HCT116 (cell line): ENCODE measurements around the gene C11orf91. TPM values are rescaled to one million over a fixed set of nuclear protein-coding genes. Genes with fewer than 3 reads are reported as not detected.

Source experiments
- ATAC-seq: fragments of 200-7000 bp; cut with Tn5 transposase; 2 replicates; pipeline ENCODE4 v1.9.1; 2020; ENCODE audit warnings: mild to moderate bottlenecking, moderate library complexity
- BruUV-seq: library from RNA; stranded (reverse); fragments of 400-500 nt; replicated peaks from 2 replicates; lab custom pipeline; 2021; lab: Mats Ljungman, UMichigan
- CTCF ChIA-PET: fragments of 300-600 bp; sonication (Branson Sonifier 250); formaldehyde crosslinking; loops from one replicate; lab custom pipeline; 2021; ENCODE audit warnings: antibody characterized with exemption; lab: Charles Lee
- POLR2A ChIA-PET: fragments of 300-600, 350-600 bp; sonication (Branson Sonifier 250); formaldehyde crosslinking; loops from one replicate; lab custom pipeline; 2021; ENCODE audit warnings: antibody characterized with exemption; lab: Charles Lee
- RAD21 ChIA-PET, 2 experiments: fragments of 300-600 bp; sonication (Branson Sonifier 250); formaldehyde crosslinking; loops; one replicate each; lab custom pipeline; 2023; ENCODE audit warnings: low total read pairs in 2 of 2; ENCODE audit not compliant: uncharacterized antibody in 2 of 2, unreplicated experiment in 2 of 2, low non-redundant PET in 1 of 2; lab: Charles Lee
- DNase-seq: peaks from one replicate; pipeline ENCODE4 v3.0.0-alpha.2; 2010; ENCODE audit warnings: low read depth, low spot score
- H2AFZ ChIP-seq: fragments of 200-600 bp; shearing (Covaris generic), sonication (generic); 2 replicates; pipeline ENCODE4 v1.6.1; 2017; ENCODE audit warnings: low read depth, mixed run types, mixed read lengths, antibody characterized with exemption, low read length; ENCODE audit not compliant: poor library complexity, severe bottlenecking
- H3K27ac ChIP-seq: 2 replicates; pipeline ENCODE4 v1.5.1; 2012; ENCODE audit warnings: low read depth, low read length
- H3K27me3 ChIP-seq: fragments of 200-600 bp; sonication (generic); 2 replicates; pipeline ENCODE4 v1.6.1; 2016; ENCODE audit warnings: mixed run types, low read length, mixed read lengths; ENCODE audit not compliant: insufficient read depth
- H3K36me3 ChIP-seq, 2 experiments: fragments of 200-500 bp in 1 of 2; fragments of 200-600 bp in 1 of 2; sonication (Bioruptor generic) in 1 of 2; sonication (generic) in 1 of 2; 2 replicates each; pipeline versions ENCODE4 v1.5.1 to v1.6.1; 2014 to 2016; ENCODE audit warnings: low read length in 2 of 2, inconsistent platforms in 1 of 2, mixed read lengths in 1 of 2, mixed run types in 1 of 2; ENCODE audit not compliant: insufficient read depth in 2 of 2, control insufficient read depth in 1 of 2
- H3K4me1 ChIP-seq, 2 experiments: fragments of 200-600 bp in 1 of 2; sonication (generic) in 1 of 2; 2 replicates each; pipeline versions ENCODE4 v1.5.1 to v1.6.1; 2012 to 2017; ENCODE audit warnings: low read length in 2 of 2, inconsistent platforms in 1 of 2, mild to moderate bottlenecking in 1 of 2, mixed read lengths in 1 of 2, mixed run types in 1 of 2, moderate library complexity in 1 of 2; ENCODE audit not compliant: insufficient read depth in 2 of 2, control insufficient read depth in 1 of 2
- H3K4me2 ChIP-seq: fragments of 200-600 bp; sonication (generic); 2 replicates; pipeline ENCODE4 v1.6.1; 2017; ENCODE audit warnings: mixed run types, low read length, mixed read lengths
- H3K4me3 ChIP-seq, 2 experiments: fragments of 200-600 bp in 1 of 2; sonication (generic) in 1 of 2; replicated peaks in 1 of 2; 2 replicates each; pipeline ENCODE4 v1.5.1; 2011 to 2016; ENCODE audit warnings: low read length in 2 of 2, control low read depth in 1 of 2, low read depth in 1 of 2, mild to moderate bottlenecking in 1 of 2, mixed read lengths in 1 of 2, mixed run types in 1 of 2
- H3K79me2 ChIP-seq: fragments of 200-600 bp; sonication (generic); 2 replicates; pipeline ENCODE4 v1.6.1; 2017; ENCODE audit warnings: mild to moderate bottlenecking, mixed run types, low read length, moderate library complexity, mixed read lengths; ENCODE audit not compliant: insufficient read depth
- H3K9ac ChIP-seq: fragments of 200-600 bp; sonication (generic); 2 replicates; pipeline ENCODE4 v1.6.1; 2016; ENCODE audit warnings: low read length, mixed read lengths
- H3K9me2 ChIP-seq: fragments of 200-600 bp; sonication (generic), shearing (Covaris generic); 2 replicates; pipeline ENCODE4 v1.6.1; 2017; ENCODE audit warnings: mixed run types, mild to moderate bottlenecking, moderate library complexity; ENCODE audit not compliant: insufficient read depth
- H3K9me3 ChIP-seq, 2 experiments: fragments of 200-500 bp in 1 of 2; fragments of 200-600 bp in 1 of 2; sonication (Bioruptor generic) in 1 of 2; sonication (generic) in 1 of 2; 2 replicates each; pipeline ENCODE4 v1.6.1; 2014 to 2017; ENCODE audit warnings: low read length in 2 of 2, mixed read lengths in 2 of 2, inconsistent platforms in 1 of 2, low read depth in 1 of 2, mild to moderate bottlenecking in 1 of 2, mixed run types in 1 of 2, moderate library complexity in 1 of 2; ENCODE audit not compliant: control insufficient read depth in 1 of 2, insufficient read depth in 1 of 2
- H4K20me1 ChIP-seq: fragments of 200-600 bp; sonication (generic), shearing (Covaris generic); 2 replicates; pipeline ENCODE4 v1.6.1; 2017; ENCODE audit warnings: mixed run types, mild to moderate bottlenecking, moderate library complexity; ENCODE audit not compliant: insufficient read depth
- ATF3 ChIP-seq: IDR thresholded peaks from 2 replicates; pipeline ENCODE4 v1.6.1; 2012
- CEBPB ChIP-seq: IDR thresholded peaks from 2 replicates; pipeline ENCODE4 v1.6.1; 2012; ENCODE audit warnings: low read depth
- CTCF ChIP-seq, 3 experiments: fragments of 200-600 bp in 1 of 3; sonication (generic) in 1 of 3; IDR thresholded peaks in 2 of 3; conservative IDR thresholded peaks in 1 of 3; 2 replicates each; pipeline ENCODE4 v1.5.1; 2012 to 2017; ENCODE audit warnings: low read depth in 2 of 3, low read length in 2 of 3, antibody characterized with exemption in 1 of 3, borderline replicate concordance in 1 of 3, control low read depth in 1 of 3, mild to moderate bottlenecking in 1 of 3, mixed read lengths in 1 of 3, mixed run types in 1 of 3, moderate library complexity in 1 of 3; ENCODE audit not compliant: insufficient read depth in 1 of 3
- EGR1 ChIP-seq: IDR thresholded peaks from 2 replicates; pipeline ENCODE4 v1.6.1; 2012; ENCODE audit warnings: low read depth
- ELF1 ChIP-seq: IDR thresholded peaks from 2 replicates; pipeline ENCODE4 v1.6.1; 2012; ENCODE audit warnings: low read depth, borderline replicate concordance
- EZH2 ChIP-seq: fragments of 200-600 bp; sonication (generic); IDR thresholded peaks from 2 replicates; pipeline ENCODE4 v1.6.1; 2017; ENCODE audit warnings: antibody characterized with exemption, mixed run types
- FOSL1 ChIP-seq: IDR thresholded peaks from 2 replicates; pipeline ENCODE4 v1.6.1; 2012; ENCODE audit warnings: low read depth
- JUND ChIP-seq: IDR thresholded peaks from 2 replicates; pipeline ENCODE4 v1.6.1; 2012
- RAD21 ChIP-seq: IDR thresholded peaks from 2 replicates; pipeline ENCODE4 v1.6.1; 2012; ENCODE audit warnings: low read depth, mild to moderate bottlenecking
- SIN3A ChIP-seq: IDR thresholded peaks from 2 replicates; pipeline ENCODE4 v1.6.1; 2012; ENCODE audit warnings: low read depth
- TCF7L2 ChIP-seq: IDR thresholded peaks from 2 replicates; pipeline ENCODE4 v1.7.0; 2011; ENCODE audit warnings: borderline replicate concordance, inconsistent platforms; ENCODE audit not compliant: insufficient read depth, insufficient read length; ENCODE audit errors: extremely low read depth
- YY1 ChIP-seq: IDR thresholded peaks from 2 replicates; pipeline ENCODE4 v1.6.1; 2011; ENCODE audit warnings: low read length, low read depth, moderate library complexity, mild to moderate bottlenecking; ENCODE audit not compliant: insufficient replicate concordance; ENCODE audit errors: extremely low read depth
- ZBTB33 ChIP-seq: IDR thresholded peaks from 2 replicates; pipeline ENCODE4 v1.6.1; 2011; ENCODE audit warnings: mild to moderate bottlenecking, low read length, moderate library complexity; ENCODE audit not compliant: insufficient replicate concordance; ENCODE audit errors: extremely low read depth
- ZFX ChIP-seq: fragments of 450-650 bp; IDR thresholded peaks from 2 replicates; pipeline ENCODE4 v1.6.1; 2017
- intact Hi-C: fragments of 100-400 bp; cut with micrococcal nuclease; formaldehyde crosslinking; loops from 2 replicates; pipeline ENCODE4 v1.10.0; 2022
- total RNA-seq: library from RNA; stranded (reverse); gene quantifications from one replicate; pipeline ENCODE4 v1.2.1, GENCODE V29; 2021; ENCODE audit not compliant: unreplicated experiment

The C11orf91 gene
- total RNA-seq, 1 experiment from 2014 or later: 0.54 TPM

- TF ChIP-seq CTCF (IDR thresholded peaks at IDR 0.05 in 2 of 3, conservative IDR thresholded peaks at IDR 0.05 in 1 of 3; ENCODE audit: borderline replicate concordance in 1 of 3, insufficient read depth in 1 of 3, low read depth in 2 of 3, low read length in 2 of 3): no peak
- no peak for TF ChIP-seq FOSL1
- TF ChIP-seq ZFX: no peak
Measured at GRCh38 chr11:33719587-33719986, 19.0 kb upstream of the C11orf91 start (continued).

GRCh38 chr11:33718440-33718839 is 17.8 kb upstream of the C11orf91 start:
- H3K4me3 ChIP-seq: no peak overlapping the region
- H3K27ac ChIP-seq: no peak overlapping the region
- H3K79me2 ChIP-seq: peaks cover 63% of the 10 kb centered on the region
- RAD21 ChIA-PET: no interaction called here
- ATAC-seq (no peak), DNase-seq (no peak)
- TF ChIP-seq CEBPB: no peak
- TF ChIP-seq CTCF (IDR thresholded peaks at IDR 0.05 in 2 of 3, conservative IDR thresholded peaks at IDR 0.05 in 1 of 3; ENCODE audit: borderline replicate concordance in 1 of 3, insufficient read depth in 1 of 3, low read depth in 2 of 3, low read length in 2 of 3): no peak
- TF ChIP-seq ATF3: no peak
- TF ChIP-seq SIN3A: no peak
- TF ChIP-seq JUND: no peak
- no peak for TF ChIP-seq EGR1
- no peak for TF ChIP-seq RAD21
- TF ChIP-seq YY1: no peak
- no peak for TF ChIP-seq ZBTB33
- no peak for TF ChIP-seq TCF7L2
- TF ChIP-seq EZH2: no peak
- TF ChIP-seq FOSL1: no peak
- no peak for TF ChIP-seq ELF1
- intact Hi-C loops: no loop called here
- no peaks in the 10 kb centered on the region for H3K9me3 ChIP-seq
- peaks cover 3% of the 10 kb centered on the region; the same call in 1 of the 2 replicates for H4K20me1 ChIP-seq
- H3K36me3 ChIP-seq: peaks cover 12 to 22% of the 10 kb centered on the region in 2 experiments; a peak in 3 of 4 replicates
- no peak overlapping the region for H3K9ac ChIP-seq
- CTCF ChIA-PET: no interaction called here
- H2AFZ ChIP-seq: no peak overlapping the region
- no TSS peak for BruUV-seq
- peaks cover 9 to 21% of the 10 kb centered on the region in 2 experiments for H3K4me1 ChIP-seq
- POLR2A ChIA-PET: interaction anchor here (0.9 to 1.2 kb wide), 2 partner anchors 9 to 18 kb away, joined by 3 to 5 read pairs; partner anchors contain the start of gene CD59
- no peak overlapping the region for H3K4me2 ChIP-seq
- no peaks in the 10 kb centered on the region for H3K9me2 ChIP-seq
- no peaks in the 10 kb centered on the region for H3K27me3 ChIP-seq
